Cardiac septum (tissue), 1 donor: ENCODE results near the gene MT1F. TPM values are rescaled to one million over a fixed set of nuclear protein-coding genes. Genes with fewer than 3 reads are reported as not detected.

Experiments used
- DNase-seq: peaks from one replicate; pipeline ENCODE4 v3.0.0-alpha.2; 2020; ENCODE audit warnings: low spot score
- intact Hi-C: fragments of 100-400 bp; cut with DNase I; formaldehyde crosslinking; loops from one replicate; pipeline ENCODE4 v1.14.0; 2022
- total RNA-seq: library from RNA; stranded (reverse); fragmentation: NEBNext Ultra II Directional; extraction: Animal tissue kit (Norgen Biotek cat#: 25700); gene quantifications from one replicate; pipeline ENCODE4 v1.2.1, GENCODE V29; 2021
- donor health status: DM: no; HTN: no; CAD: no.

Gene MT1F
- total RNA-seq, 1 donor from 2014 or later: 2.2 TPM

DNA sequence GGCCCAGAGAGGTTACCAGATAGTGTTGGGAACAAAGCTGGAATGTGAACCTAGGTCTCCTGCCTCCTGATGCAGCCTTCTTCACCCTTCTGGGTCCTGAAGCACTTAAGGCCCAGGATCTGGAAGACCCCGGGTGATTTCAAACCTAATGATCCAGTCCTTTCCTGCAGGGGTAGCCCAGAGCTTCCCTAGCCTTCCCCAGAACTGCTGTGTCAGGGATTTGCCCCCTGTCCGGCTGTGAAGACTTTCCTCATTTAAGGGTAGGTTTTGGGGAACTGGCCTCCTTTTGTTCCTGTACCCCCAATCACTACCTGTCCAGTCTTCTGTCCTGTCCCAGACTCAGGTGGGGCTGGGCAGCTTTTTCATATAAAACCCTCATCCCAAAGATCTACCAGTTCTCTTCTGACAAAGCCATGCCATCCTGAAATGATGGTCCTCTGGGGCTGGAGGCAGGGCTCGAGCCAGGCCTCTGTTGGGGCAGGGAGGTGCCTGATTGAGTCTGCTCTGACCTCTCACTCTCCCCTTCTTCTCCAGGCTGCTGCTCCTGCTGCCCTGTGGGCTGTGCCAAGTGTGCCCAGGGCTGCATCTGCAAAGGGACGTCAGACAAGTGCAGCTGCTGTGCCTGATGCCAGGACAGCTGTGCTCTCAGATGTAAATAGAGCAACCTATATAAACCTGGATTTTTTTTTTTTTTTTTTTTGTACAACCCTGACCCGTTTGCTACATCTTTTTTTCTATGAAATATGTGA, 25.8 kb downstream of the MT1F start:
- DNase-seq: no peak
- intact Hi-C loops: loop anchor here (2.0 kb wide), 1 partner anchor 75 kb away; the partner anchor contains the start of gene MT2A

DNA sequence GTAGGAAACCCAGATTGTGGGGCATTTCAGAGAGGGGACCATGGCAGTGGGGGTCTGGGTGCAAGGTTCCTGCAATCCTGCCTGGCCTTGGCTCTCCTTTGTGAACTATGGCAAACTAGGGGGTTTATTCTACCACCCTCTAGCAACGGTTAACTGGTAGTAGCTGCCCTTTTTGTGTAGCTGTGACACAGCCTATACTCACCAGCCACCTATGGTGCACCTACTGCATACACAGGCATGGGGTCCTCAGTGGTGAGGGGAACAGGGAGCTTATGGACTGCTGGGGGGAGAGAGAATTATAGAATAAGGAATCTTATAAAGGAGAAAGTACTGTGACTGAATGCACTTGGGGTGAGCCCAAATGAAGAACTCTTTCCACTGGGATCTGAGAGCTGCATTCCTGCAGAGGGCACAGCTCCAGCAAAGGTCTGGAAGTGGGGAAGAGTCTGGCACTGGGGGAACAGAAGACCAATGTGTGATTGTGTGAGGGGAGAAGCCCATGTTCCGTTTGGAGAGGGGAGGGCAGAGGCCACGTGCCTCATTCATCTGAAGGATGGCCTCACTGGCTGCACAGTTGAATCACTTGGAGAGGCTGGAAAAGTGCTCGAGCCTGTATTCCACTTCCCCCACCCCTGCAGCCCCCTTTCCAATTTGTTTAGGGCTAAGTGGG, 26.6 kb downstream of the MT1F start:
- intact Hi-C loops: no loop called here
- no peak for DNase-seq

DNA sequence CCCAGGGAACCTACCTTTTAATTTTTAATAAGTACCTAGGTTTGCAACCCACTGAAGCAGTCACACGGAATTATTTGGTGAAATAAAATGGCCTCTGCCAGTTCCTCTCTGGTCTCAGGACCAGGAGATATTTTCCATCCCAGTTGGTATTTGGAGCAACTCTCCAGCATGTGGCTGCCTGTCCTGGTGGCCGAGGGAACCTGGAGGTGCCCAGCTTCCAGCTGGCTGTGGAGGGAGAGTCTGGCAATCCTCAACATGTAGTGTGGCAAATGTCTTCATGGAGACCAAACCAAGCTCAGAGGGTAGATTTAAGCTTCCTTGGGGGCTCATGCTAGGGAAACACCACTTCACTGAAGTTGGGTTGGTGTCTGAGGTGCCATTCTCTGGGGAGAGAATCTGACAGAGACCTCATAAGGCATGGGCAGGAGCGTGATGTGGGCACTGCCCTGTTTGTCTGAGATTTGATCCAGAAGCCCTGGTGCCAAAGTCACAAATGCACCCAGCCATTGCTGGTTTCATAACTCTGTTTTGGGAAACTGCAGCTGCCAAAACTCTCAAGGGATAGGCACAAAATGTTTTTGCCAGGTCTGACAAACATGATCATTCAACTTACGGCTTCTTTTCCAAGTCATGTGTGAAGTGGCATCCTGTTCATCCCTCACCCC, 27.3 kb downstream of the MT1F start:
- no peak for DNase-seq
- intact Hi-C loops: no loop called here

DNA sequence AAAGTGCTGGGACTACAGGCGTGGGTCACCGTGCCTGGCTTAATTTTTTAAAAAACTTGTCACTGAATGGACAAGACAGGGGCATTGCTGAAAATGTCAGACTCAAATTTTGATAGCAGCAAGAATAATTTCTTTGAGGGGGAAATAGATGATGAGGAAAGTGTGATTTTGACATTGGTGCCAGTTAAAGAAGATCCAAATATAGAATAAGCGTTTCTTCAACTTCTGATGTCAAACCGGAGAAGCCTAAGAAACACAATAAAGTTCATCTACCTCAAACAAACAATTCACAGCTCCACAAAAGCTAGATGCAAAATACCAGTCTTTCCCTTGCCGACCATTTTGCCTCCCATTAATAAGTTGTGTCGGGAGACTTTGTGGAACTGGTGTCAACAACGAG, 29.0 kb downstream of the MT1F start:
- DNase-seq: no peak
- intact Hi-C loops: no loop called here

DNA sequence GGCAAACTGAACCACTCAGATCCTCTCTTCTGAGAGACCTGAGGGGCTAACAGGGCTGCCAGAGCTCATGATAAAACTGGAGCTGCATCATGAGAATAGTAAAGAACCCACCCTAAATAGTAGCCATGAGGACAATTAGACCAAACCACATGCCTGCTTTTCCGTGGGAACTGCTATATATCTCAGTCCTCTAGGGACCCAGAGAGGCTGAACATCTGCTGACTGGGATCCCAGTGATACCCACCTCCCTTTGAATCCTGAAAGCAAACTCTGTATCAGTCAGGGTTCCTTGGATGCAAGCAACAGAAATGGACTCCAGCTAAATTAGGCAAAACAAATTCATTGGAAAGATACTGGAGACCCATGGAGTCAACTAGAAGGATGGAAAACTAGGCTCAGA, 31.0 kb downstream of the MT1F start:
- intact Hi-C loops: no loop called here
- no peak for DNase-seq

DNA sequence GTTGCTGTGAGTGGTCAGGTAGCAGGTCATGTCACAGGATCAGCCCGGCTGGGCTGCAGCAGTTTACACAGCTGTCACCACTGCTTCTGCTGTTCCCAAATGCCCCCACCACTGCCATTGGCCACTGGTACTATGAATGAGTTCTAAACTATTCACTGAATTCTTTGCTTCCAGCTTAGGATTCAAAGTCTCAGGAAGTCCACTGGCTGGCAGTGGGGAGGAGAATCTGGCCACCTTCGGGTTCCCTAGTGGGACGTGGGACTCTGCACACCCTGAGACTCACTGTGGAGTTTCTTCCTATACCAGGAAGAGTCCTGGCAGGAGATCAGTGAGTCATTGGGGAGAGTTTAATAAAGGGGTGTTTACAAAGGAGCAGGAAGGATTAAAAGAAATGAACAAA, 31.4 kb downstream of the MT1F start:
- intact Hi-C loops: no loop called here
- no peak for DNase-seq

DNA sequence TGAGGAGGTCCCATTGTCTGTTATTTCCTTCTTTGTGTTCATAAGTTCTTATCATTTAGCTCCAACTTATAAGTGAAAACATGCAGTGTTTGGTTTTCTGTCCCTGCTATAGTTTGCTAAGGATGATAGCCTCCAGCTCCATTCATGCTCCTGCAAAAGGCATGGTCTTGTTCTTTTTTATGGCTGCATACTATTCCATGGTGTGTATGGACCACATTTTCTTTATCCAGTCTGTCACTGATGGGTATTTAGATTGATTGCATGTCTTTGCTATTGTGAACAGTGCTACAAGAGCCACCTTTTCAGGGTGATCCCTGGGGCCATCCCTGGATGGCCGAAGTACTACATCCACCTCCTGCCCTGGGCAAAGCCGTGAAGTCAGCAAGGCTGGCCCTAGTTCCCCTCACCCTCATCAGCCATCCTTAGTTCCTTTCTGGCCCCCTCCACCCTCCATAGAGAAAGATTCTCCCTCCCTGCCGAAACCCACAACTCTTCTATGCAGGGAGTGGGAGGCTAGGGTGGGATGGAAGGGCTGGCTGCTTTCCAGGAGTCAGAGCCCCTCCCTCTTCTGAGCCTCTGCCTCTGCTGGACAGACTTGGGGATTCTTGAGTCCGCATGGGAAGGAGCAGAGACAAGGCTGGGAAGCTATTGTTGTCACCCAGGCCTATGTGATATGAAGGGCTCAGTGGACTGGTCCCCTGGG, 32.8 kb downstream of the MT1F start:
- no peak for DNase-seq
- intact Hi-C loops: no loop called here

DNA sequence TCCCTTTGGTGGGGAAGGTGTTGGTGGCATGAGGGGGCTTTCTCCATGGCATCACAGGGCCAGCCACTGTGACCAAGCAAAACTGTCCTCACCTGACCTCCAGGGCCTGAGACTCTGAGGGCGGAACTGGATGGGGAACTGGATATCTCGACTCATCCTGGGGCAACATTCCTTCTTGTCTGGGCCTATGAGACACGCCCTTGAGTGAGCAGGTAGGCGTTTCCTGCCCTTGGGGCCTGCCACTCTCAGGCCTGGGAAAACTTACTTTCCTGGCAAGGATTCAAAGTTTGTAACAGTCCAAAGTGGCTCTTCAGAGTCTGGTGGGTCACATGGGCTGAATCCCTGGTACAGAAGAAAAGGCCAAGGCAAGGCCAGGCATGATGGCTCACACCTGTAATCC, 34.1 kb downstream of the MT1F start:
- DNase-seq: no peak
- intact Hi-C loops: no loop called here

DNA sequence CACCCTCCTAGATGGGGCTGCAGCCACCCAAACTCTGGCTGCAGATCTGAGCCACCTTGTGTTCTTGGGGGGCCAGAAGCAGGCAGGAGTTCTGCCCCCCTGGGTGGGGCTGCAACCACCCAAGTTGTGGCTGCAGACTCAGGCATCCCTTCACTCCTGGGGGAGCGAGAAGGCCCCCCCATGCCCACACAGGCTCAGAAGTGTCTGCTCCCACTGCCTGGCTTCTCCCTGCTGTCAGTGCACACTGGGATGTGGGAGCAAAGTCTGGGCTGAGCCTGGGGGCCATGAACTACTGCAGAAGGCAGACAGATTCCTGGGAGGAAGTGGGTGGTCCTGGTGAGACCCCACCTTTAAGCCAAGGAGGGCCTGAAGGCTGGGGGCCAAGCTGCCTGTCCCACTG, 37.5 kb downstream of the MT1F start:
- no peak for DNase-seq
- intact Hi-C loops: no loop called here

DNA sequence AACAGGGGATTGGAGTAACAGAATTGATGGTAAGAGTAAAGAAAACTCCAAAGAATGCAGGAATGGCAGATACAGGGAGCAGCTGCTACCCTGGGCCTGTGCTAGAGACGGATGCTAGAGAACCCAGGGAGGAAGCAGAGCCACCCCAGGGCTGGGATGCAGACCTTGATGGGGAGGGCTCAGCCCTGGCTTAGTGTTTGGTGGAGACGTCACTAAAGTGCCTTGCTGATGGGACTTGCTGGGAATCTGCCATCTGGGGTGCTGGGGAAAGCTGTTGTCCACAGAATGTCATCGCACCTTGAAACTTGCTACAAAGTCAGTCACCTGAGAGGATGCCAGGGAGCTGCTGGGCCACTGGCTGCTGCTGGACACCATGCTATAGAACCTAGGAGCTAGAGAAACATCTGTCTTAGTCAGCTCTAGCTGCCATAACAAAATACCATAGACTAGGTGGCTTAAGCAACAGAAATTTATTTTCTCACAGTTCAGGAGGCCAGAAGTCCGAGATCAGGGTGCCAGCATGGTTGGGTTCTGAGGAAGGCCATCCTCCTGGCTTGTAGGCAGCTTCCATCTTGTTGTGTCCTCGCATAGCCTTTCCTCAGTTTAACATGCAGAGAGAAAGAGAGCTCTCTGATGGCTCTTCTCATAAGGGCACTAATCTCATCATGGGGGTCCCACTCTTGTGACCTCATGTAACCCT, 39.8 kb downstream of the MT1F start:
- DNase-seq: no peak
- intact Hi-C loops: no loop called here

DNA sequence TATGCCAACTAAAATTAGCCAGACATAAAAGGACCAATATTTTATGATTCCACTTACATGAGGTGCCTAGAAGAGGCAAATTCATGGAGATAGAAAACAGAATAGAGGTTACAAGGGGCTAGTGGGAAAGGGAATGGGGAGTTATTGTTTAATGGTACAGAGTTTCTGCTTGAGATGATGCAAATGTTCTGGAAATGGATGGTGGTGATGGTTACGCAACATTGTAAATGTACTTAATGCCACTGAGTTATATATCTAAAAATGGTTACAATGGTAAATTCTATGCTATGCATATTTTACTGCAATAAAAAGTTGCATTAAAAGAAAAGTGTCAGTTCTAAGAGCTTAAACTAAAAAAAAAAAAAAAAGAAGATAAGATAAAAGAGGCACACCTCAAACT, 42.4 kb downstream of the MT1F start:
- intact Hi-C loops: loop anchor here (5.0 kb wide), 1 partner anchor 123 kb away; no protein-coding TSS in a partner anchor
- DNase-seq: no peak

DNA sequence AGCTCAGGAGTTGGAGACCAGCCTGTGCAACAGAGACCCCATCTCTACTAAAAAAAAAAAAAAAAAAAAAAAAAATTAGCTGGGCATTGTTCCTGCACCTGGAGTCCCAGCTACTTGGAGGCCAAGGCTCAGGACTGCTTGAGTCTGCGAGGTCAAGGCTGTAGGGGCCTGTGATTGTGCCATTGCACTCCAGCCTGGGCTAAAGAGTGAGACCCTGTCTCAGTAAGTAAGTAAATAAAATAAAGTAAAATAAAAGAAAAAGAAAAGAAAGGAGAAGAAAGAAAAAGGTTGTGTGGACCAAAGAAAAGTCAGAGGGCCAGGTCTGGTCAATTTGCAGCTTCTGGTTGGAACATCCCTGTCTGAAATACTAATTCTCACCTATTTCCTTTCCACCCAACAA, 42.9 kb downstream of the MT1F start:
- intact Hi-C loops: loop anchor here (1.0 to 5.0 kb wide), 2 partner anchors 97 to 123 kb away; no protein-coding TSS in a partner anchor
- DNase-seq: no peak

DNA sequence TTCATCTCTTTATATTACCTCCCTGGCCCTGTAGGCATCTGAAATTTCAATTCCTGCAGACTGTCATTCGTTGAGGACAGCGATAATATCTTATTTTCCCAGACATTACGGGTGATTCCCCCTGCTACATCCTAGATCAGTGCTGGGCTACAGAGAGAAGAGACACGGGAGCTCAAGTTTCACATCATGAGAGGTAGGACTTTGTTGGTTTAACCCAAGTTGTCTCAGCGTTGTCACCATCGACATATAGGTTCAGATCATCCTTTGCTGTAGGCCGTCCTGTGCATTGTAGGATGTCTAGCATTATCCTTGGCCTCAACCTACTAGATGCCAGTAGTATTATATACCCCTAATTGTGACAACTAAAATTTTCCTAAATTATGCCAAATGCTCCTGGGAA, 43.8 kb downstream of the MT1F start:
- no peak for DNase-seq
- intact Hi-C loops: loop anchor here (1.0 to 5.0 kb wide), 2 partner anchors 98 to 124 kb away; no protein-coding TSS in a partner anchor

DNA sequence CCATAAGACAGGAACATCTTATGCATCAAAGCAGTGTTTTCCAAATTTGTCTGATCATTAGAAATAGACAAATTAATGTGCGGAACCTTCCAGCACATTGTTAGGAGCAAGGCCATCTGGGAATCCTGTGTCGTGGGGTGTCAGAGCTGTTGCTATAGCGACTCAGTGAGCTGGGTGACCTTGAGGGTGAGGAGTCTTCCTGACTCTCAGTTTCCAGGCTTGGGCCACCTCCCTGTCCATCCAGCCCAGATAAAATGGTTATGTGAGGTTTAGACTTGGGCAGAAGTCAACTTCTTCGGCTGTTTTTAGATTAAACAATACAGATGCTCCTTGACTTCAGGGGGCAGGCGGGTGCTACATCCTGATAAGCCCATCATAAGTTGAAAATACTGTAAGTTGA, 45.1 kb downstream of the MT1F start:
- no peak for DNase-seq
- intact Hi-C loops: loop anchor here (1.0 to 5.0 kb wide), 3 partner anchors 28 to 189 kb away; no protein-coding TSS in a partner anchor

Other genes with a start within 250 kb of the MT1F start
- gene AMFR, start 232.4 kb upstream of the MT1F start, total RNA-seq: 79.4 TPM
- gene NUDT21, start 206.6 kb upstream of the MT1F start, total RNA-seq: 66.2 TPM
- 30.1 TPM for gene OGFOD1, start 206.4 kb upstream of the MT1F start, total RNA-seq
- 43.7 TPM for gene BBS2, start 137.9 kb upstream of the MT1F start, total RNA-seq
- not detected for gene MT4, start 92.9 kb upstream of the MT1F start, total RNA-seq
- gene MT3, start 68.4 kb upstream of the MT1F start, total RNA-seq: 3.0 TPM
- 108 TPM for gene MT2A, start 49.4 kb upstream of the MT1F start, total RNA-seq
- 36.1 TPM for gene MT1E, start 32.2 kb upstream of the MT1F start, total RNA-seq
- gene MT1M, start 25.3 kb upstream of the MT1F start, total RNA-seq: 1.1 TPM
- 1.5 TPM for gene MT1A, start 19.3 kb upstream of the MT1F start, total RNA-seq
- not detected for gene MT1B, start 6.1 kb upstream of the MT1F start, total RNA-seq
- 1.2 TPM for gene MT1G, start 10.1 kb downstream of the MT1F start, total RNA-seq
- not detected for gene MT1H, start 11.9 kb downstream of the MT1F start, total RNA-seq
- 24.6 TPM for gene MT1X, start 24.5 kb downstream of the MT1F start, total RNA-seq
- gene NUP93, start 72.2 kb downstream of the MT1F start, total RNA-seq: 33.4 TPM
- gene SLC12A3, start 207.2 kb downstream of the MT1F start, total RNA-seq: not detected